ENCODE measurements around the gene GRIK4.

The GRIK4 gene

GRCh38 chr11:120940160-120940848, 428.8 kb downstream of the GRIK4 start:
- TF ChIP-seq CTCF (IDR thresholded peaks at IDR 0.05; ENCODE audit: low read depth, low read length) = no peak
- DNase-seq (ENCODE audit: extremely low read depth, low read depth) = no peak

DNA sequence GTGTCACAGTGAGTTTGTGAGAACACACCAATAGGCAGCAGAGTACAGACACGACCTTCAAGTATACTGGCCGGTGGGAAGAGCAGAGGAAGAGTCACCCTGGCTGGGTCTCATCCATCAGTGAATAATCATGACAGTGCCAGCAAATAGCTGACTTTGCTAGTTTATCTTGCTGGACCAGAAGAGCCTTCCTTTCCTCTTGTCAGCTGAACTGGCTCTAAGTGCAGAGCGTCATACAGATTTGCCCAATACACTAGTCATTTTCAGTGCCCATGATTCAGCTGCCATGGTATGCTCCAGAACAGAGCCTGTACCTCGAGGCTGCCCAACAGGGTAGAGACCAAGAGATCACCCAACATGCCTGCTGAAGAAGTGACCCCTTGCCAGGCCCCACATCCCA, 429.5 kb downstream of the GRIK4 start:
- no peak for DNase-seq (ENCODE audit: extremely low read depth, low read depth)
- no peak for TF ChIP-seq CTCF (IDR thresholded peaks at IDR 0.05; ENCODE audit: low read depth, low read length)

DNA sequence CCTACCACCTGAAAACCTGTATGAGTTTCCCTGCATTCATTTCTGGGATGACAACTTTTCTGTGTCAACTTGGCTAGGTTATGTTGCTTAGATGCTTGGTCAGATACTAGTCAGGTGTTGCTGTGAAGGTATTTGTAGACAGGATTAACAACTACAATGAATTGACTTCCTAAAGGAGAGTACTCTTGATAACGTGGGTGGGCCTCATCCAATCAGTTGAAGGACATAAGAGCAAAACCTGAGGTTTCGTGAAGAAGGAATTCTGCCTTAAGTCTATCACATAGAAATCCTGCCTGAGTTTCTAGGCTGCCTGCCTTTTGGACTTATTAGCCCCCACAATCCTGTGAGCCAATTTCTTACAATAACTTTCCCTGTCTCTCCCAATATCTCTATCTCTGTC, 431.2 kb downstream of the GRIK4 start:
- DNase-seq (ENCODE audit: extremely low read depth, low read depth) = no peak
- TF ChIP-seq CTCF (IDR thresholded peaks at IDR 0.05; ENCODE audit: low read depth, low read length) = no peak

GRCh38 chr11:120945042-120945441, 433.5 kb downstream of the GRIK4 start:
- DNase-seq (ENCODE audit: extremely low read depth, low read depth) = no peak
- TF ChIP-seq CTCF (IDR thresholded peaks at IDR 0.05; ENCODE audit: low read depth, low read length) = peak; percentile 8; the same call in 1 of the 2 replicates

DNA sequence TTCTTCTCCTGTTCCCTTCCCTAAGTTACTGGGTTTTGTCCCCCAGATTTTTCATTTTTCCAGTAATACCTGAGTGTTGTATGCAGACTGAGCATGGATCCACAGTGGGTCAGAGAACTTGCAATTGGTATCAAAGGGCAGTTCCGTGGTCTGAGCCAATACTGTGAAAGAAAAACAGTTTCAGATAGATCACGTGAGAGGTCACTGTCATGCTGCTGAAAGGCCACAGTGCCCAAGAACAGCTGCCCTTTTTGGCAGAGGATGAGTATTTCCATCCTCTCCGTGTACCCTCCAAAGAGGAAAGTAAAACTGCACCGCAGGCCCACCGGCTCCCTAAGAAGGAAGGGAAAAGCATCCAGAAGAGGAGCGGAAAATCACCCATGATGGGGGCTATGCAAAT, 439.3 kb downstream of the GRIK4 start:
- no peak for TF ChIP-seq CTCF (IDR thresholded peaks at IDR 0.05; ENCODE audit: low read depth, low read length)

GRCh38 chr11:120952461-120953434, 441.2 kb downstream of the GRIK4 start:
- peak; percentile 29 for DNase-seq (ENCODE audit: extremely low read depth, low read depth)
- TF ChIP-seq CTCF (IDR thresholded peaks at IDR 0.05; ENCODE audit: low read depth, low read length) = peak; percentile 71

More for the DNA sequence above, 439.3 kb downstream of the GRIK4 start:
- no peak for DNase-seq (ENCODE audit: extremely low read depth, low read depth)

DNA sequence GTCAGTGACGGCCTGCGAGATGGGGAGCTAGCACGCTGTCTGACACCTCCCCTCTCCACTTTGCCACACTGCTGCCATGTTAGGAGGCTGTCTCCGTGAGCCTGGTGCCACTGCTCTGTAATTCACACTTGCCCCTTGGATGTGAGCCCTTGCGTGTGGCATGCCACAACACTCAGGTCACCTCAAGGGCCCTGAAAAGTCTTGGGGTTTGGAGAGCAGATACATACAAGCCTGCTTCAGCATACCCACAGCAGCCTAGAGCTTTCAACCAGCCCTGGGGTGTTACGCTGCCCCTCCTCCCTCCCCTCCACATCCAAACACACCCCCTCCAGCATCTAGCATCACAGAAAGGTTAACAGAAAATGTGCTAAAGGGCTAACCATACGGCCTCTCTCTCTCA, 442.8 kb downstream of the GRIK4 start:
- TF ChIP-seq CTCF (IDR thresholded peaks at IDR 0.05; ENCODE audit: low read depth, low read length) = no peak

More for the DNA sequence above, 442.8 kb downstream of the GRIK4 start:
- DNase-seq (ENCODE audit: extremely low read depth, low read depth) = no peak
